ENCODE results near the gene THEM4. TPM values are rescaled to one million over a fixed set of nuclear protein-coding genes. Genes with fewer than 3 reads are reported as not detected.
A peak's percentile ranks its signal among the peaks of the same experiment; 100 is the strongest.

Gene THEM4
- total RNA-seq, 1 experiment from 2014 or later = 18.6 TPM

DNA sequence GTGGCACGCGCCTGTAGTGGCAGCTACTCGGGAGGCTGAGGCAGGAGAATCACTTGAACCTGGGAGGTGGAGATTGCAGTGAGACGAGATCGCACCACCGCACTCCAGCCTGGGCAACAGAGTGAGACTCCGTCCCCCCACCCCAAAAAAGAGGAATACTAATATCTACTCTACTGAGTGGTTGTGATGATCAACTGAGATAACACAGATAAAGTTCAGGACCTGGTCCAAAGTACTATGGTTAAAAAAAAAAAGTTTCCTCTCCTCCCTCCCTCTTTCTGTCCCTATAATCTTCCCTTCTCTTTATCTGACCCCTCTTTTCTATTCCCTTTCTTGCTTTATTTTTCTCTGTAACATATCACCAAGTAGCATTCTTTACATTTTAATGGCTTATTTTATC lies 73.7 kb downstream of the THEM4 start:
- DNase-seq = no peak
- H3K9me3 Mint-ChIP-seq (ENCODE audit: low read depth, unreplicated experiment) = no peaks in the 10 kb centered on the region
- H3K27me3 Mint-ChIP-seq (ENCODE audit: unreplicated experiment) = no peaks in the 10 kb centered on the region
- CTCF ChIA-PET = interaction anchor here (0.7 to 1.7 kb wide), 6 partner anchors 11 to 250 kb away, joined by 3 to 12 read pairs (median 6); no protein-coding TSS in a partner anchor
- TF ChIP-seq CTCF (IDR thresholded peaks at IDR 0.05; ENCODE audit: unreplicated experiment) = no peak
- intact Hi-C loops (cut with micrococcal nuclease; ENCODE audit: unreplicated experiment) = loop anchor here (5.0 to 10.0 kb wide), 3 partner anchors 218 to 641 kb away; partner anchors contain the start of genes PIP5K1A and VPS72
- peaks cover 32% of the 10 kb centered on the region for H3K36me3 Mint-ChIP-seq (ENCODE audit: insufficient read depth, unreplicated experiment)
- H3K27ac Mint-ChIP-seq (ENCODE audit: unreplicated experiment) = peak overlapping the region; percentile 8
- peaks cover 67% of the 10 kb centered on the region for H3K4me1 Mint-ChIP-seq (ENCODE audit: low read depth, unreplicated experiment)
- BruUV-seq (replicated peaks) = no TSS peak
- H3K4me3 Mint-ChIP-seq (ENCODE audit: low read depth, unreplicated experiment) = no peak overlapping the region

- H3K4me3 Mint-ChIP-seq (ENCODE audit: low read depth, unreplicated experiment) = no peak overlapping the region
- BruUV-seq (replicated peaks) = no TSS peak
- peaks cover 18% of the 10 kb centered on the region for H3K36me3 Mint-ChIP-seq (ENCODE audit: insufficient read depth, unreplicated experiment)
- TF ChIP-seq CTCF (IDR thresholded peaks at IDR 0.05; ENCODE audit: unreplicated experiment) = no peak
- H3K9me3 Mint-ChIP-seq (ENCODE audit: low read depth, unreplicated experiment) = no peaks in the 10 kb centered on the region
- CTCF ChIA-PET = no interaction called here
- intact Hi-C loops (cut with micrococcal nuclease; ENCODE audit: unreplicated experiment) = loop anchor here (10.0 kb wide), 1 partner anchor 639 kb away; the partner anchor contains the start of genes PIP5K1A and VPS72
- no peak overlapping the region for H3K27ac Mint-ChIP-seq (ENCODE audit: unreplicated experiment)
- no peak for DNase-seq
- H3K27me3 Mint-ChIP-seq (ENCODE audit: unreplicated experiment) = no peaks in the 10 kb centered on the region
- H3K4me1 Mint-ChIP-seq (ENCODE audit: low read depth, unreplicated experiment) = peaks cover 72% of the 10 kb centered on the region
Measured at GRCh38 chr1:151834239-151834638, 75.1 kb downstream of the THEM4 start.

DNA sequence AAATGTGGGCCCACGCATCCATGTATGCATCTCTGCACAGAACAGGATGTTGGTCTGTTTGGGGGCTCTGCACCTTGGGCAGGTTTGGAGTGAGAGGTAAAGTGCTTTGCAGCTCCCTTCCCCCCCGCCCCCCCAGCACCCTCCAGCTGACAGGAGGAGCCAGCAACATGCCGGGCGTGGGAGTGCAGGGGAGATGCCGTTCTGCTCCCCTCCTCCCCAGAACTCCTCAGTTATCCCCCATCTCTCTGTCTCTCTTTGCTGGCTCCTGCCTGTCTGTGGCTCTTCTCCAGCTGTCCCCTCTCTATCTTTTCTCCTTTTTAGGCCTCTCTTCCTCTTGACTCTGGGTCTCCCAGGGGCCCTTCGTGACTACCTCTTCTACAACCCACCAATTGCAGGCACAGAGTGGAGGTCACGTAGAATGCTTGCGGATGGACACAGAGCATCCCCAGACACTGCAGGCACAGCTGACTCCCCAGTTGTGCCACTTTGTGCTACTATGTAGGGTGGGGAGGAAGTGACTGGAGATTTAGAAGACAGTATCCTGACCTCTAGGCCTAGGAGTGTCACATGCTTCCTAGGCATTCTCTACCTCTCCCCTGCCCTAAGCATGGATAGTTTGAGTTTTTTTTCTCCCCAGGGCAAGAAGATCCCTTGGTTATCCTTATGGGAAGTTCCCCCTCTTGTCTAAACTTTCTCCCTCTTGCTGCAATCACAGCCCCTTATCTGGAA lies 76.0 kb downstream of the THEM4 start:
- BruUV-seq (replicated peaks) = no TSS peak
- DNase-seq = no peak
- Mint-ChIP-seq H3K36me3 (ENCODE audit: insufficient read depth, unreplicated experiment) (peaks cover 18% of the 10 kb centered on the region), H3K27ac (ENCODE audit: unreplicated experiment) (no peak overlapping the region), H3K9me3 (ENCODE audit: low read depth, unreplicated experiment) (no peaks in the 10 kb centered on the region), H3K27me3 (ENCODE audit: unreplicated experiment) (no peaks in the 10 kb centered on the region), H3K4me3 (ENCODE audit: low read depth, unreplicated experiment) (no peak overlapping the region), H3K4me1 (ENCODE audit: low read depth, unreplicated experiment) (peaks cover 76% of the 10 kb centered on the region)
- CTCF ChIA-PET = interaction anchor here (1.1 kb wide), 1 partner anchor 140 kb away, joined by 3 read pairs; no protein-coding TSS in a partner anchor
- intact Hi-C loops (cut with micrococcal nuclease; ENCODE audit: unreplicated experiment) = loop anchor here (10.0 kb wide), 1 partner anchor 639 kb away; the partner anchor contains the start of genes PIP5K1A and VPS72
- no peak for TF ChIP-seq CTCF (IDR thresholded peaks at IDR 0.05; ENCODE audit: unreplicated experiment)

DNA sequence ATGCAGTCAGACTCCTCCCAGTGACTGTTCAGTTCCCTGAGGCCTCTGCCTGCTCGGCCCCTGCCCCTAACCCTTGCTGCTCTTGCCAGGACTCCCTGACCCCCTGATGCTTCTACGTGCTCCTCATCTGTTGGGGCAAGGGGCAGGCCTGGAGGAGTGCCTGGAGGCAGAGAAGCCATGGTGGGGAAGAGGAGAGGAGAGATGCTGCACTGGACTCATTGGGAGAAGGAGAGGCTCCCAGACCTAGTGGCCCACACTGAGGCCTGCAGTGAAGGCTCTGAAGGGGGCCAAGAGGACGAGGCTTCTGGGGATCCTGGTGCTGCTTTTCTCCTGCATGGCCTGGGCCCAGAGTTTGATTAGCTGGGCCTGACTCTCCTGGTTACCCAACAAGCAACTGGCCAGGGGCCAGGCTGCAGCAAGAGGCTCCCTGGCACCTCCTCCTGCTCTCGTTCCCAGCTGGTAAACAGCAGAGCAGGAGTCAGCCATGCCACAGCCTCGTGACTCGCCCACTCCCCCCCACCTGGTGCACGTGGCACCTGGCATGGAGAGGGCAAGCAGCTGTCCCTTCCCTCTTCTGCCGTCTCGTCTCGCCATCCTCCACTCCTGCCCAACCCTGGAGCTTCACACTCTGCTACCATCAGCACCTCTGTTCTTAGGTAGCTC lies 76.9 kb downstream of the THEM4 start:
- H3K4me3 Mint-ChIP-seq (ENCODE audit: low read depth, unreplicated experiment) = no peak overlapping the region
- H3K27ac Mint-ChIP-seq (ENCODE audit: unreplicated experiment) = no peak overlapping the region
- no peaks in the 10 kb centered on the region for H3K27me3 Mint-ChIP-seq (ENCODE audit: unreplicated experiment)
- H3K4me1 Mint-ChIP-seq (ENCODE audit: low read depth, unreplicated experiment) = peaks cover 71% of the 10 kb centered on the region
- CTCF ChIA-PET = interaction anchor here (0.6 to 1.1 kb wide), 2 partner anchors 38 to 139 kb away, joined by 3 to 5 read pairs; no protein-coding TSS in a partner anchor
- DNase-seq = peak; percentile 60
- no peaks in the 10 kb centered on the region for H3K9me3 Mint-ChIP-seq (ENCODE audit: low read depth, unreplicated experiment)
- TF ChIP-seq CTCF (IDR thresholded peaks at IDR 0.05; ENCODE audit: unreplicated experiment) = no peak
- no TSS peak for BruUV-seq (replicated peaks)
- H3K36me3 Mint-ChIP-seq (ENCODE audit: insufficient read depth, unreplicated experiment) = peaks cover 12% of the 10 kb centered on the region
- intact Hi-C loops (cut with micrococcal nuclease; ENCODE audit: unreplicated experiment) = loop anchor here (10.0 kb wide), 1 partner anchor 638 kb away; the partner anchor contains the start of genes PIP5K1A and VPS72
